Lower lobe of right lung (tissue), 2 donors: ENCODE data around the gene LRP1. TPM values are rescaled to one million over a fixed set of nuclear protein-coding genes. Genes with fewer than 3 reads are reported as not detected.
A peak's percentile ranks its signal among the peaks of the same experiment; 100 is the strongest.

ENCODE experiments used
- ATAC-seq, 2 donors: fragments of 200-7000 bp; cut with Tn5 transposase; one replicate each; pipeline ENCODE4 v1.9.1; 2020 to 2022; ENCODE audit warnings: mild to moderate bottlenecking in 2 of 2, moderate library complexity in 2 of 2
- DNase-seq: peaks from one replicate; pipeline ENCODE4 v3.0.0-alpha.2; 2020
- H3K27ac ChIP-seq: fragments of 200-600 bp; one replicate; pipeline ENCODE4 v1.8.0; 2022
- H3K27me3 ChIP-seq: fragments of 200-600 bp; one replicate; pipeline ENCODE4 v1.8.0; 2022; ENCODE audit warnings: low read depth
- H3K36me3 ChIP-seq: fragments of 200-600 bp; one replicate; pipeline ENCODE4 v1.8.0; 2022; ENCODE audit warnings: mild to moderate bottlenecking
- H3K4me1 ChIP-seq: fragments of 200-600 bp; one replicate; pipeline ENCODE4 v1.8.0; 2022
- H3K4me3 ChIP-seq: fragments of 200-600 bp; one replicate; pipeline ENCODE4 v1.8.0; 2022; ENCODE audit warnings: mild to moderate bottlenecking
- H3K9me3 ChIP-seq: fragments of 200-600 bp; one replicate; pipeline ENCODE4 v1.8.0; 2022
- CTCF ChIP-seq: fragments of 200-600 bp; IDR thresholded peaks from one replicate; pipeline ENCODE4 v1.8.0; 2022; ENCODE audit warnings: antibody characterized with exemption, mild to moderate bottlenecking
- intact Hi-C: fragments of 100-400 bp; cut with DNase I; formaldehyde crosslinking; loops from one replicate; pipeline ENCODE4 v1.11.0; 2022
- total RNA-seq: library from RNA; stranded (reverse); fragmentation: NEBNext Ultra II Directional; extraction: Animal tissue kit (Norgen Biotek cat#: 25700); gene quantifications from one replicate; pipeline ENCODE4 v1.2.1, GENCODE V29; 2021
- donor health status: DM: no; HTN: yes; CAD: no; lungs with severe emphysema.

Gene LRP1
- total RNA-seq, 1 donor from 2014 or later = 404 TPM

- ATAC-seq (no peak), DNase-seq (no peak)
- peak overlapping the region; percentile 53 for H3K27ac ChIP-seq
- H3K4me1 ChIP-seq = peaks cover 51% of the 10 kb centered on the region
- intact Hi-C loops = no loop called here
- H3K27me3 ChIP-seq = no peaks in the 10 kb centered on the region
- H3K36me3 ChIP-seq = peaks cover 70% of the 10 kb centered on the region
- no peaks in the 10 kb centered on the region for H3K9me3 ChIP-seq
- no peak overlapping the region for H3K4me3 ChIP-seq
- no peak for TF ChIP-seq CTCF
These were observed 35.3 kb upstream of the LRP1 start for GRCh38 chr12:57092876-57093414.

GRCh38 chr12:57093415-57094207 is 34.7 kb upstream of the LRP1 start:
- Histone ChIP-seq H3K27ac (peak overlapping the region; percentile 53), H3K9me3 (no peaks in the 10 kb centered on the region), H3K4me3 (no peak overlapping the region), H3K4me1 (peaks cover 47% of the 10 kb centered on the region), H3K27me3 (no peaks in the 10 kb centered on the region), H3K36me3 (peaks cover 76% of the 10 kb centered on the region)
- TF ChIP-seq CTCF = peak; percentile 57
- DNase-seq (peak; percentile 73), ATAC-seq (peak; percentile 25 to 36)
- intact Hi-C loops = no loop called here

- intact Hi-C loops = no loop called here
- Histone ChIP-seq H3K36me3 (peaks cover 85% of the 10 kb centered on the region), H3K4me3 (no peak overlapping the region), H3K9me3 (no peaks in the 10 kb centered on the region), H3K4me1 (peaks cover 47% of the 10 kb centered on the region), H3K27ac (peak overlapping the region; percentile 53), H3K27me3 (no peaks in the 10 kb centered on the region)
- ATAC-seq = no peak
- no peak for DNase-seq
- TF ChIP-seq CTCF = no peak
These were observed 33.8 kb upstream of the LRP1 start for GRCh38 chr12:57094208-57095160.

GRCh38 chr12:57095440-57095839 is 32.8 kb upstream of the LRP1 start:
- H3K36me3 ChIP-seq = peaks cover 95% of the 10 kb centered on the region
- no peaks in the 10 kb centered on the region for H3K9me3 ChIP-seq

More at GRCh38 chr12:57095440-57095839, 32.8 kb upstream of the LRP1 start:
- Histone ChIP-seq H3K27ac (no peak overlapping the region), H3K4me1 (peaks cover 43% of the 10 kb centered on the region), H3K27me3 (no peaks in the 10 kb centered on the region), H3K4me3 (no peak overlapping the region)
- DNase-seq = no peak
- no peak for ATAC-seq
- TF ChIP-seq CTCF = no peak
- intact Hi-C loops = no loop called here
